GM12892 (cell line): ENCODE data around the gene MAP4K4.

ENCODE experiments used
- POLR2A ChIP-seq: IDR thresholded peaks from 2 replicates; pipeline ENCODE4 v1.6.1; 2011; ENCODE audit warnings: low read depth, low read length, control low read depth
- TAF1 ChIP-seq: IDR thresholded peaks from 2 replicates; pipeline ENCODE4 v1.6.1; 2011; ENCODE audit warnings: low read depth, mild to moderate bottlenecking, control low read depth, low read length, borderline replicate concordance

- TF ChIP-seq POLR2A (no peak), TAF1 (no peak)
These were observed 45.8 kb downstream of the MAP4K4 start for GRCh38 chr2:101743288-101743687.
